SK-N-SH (cell line): ENCODE measurements around the gene HACD1. TPM values are rescaled to one million over a fixed set of nuclear protein-coding genes. Genes with fewer than 3 reads are reported as not detected.

Experiments
- FOSL2 ChIP-seq: IDR thresholded peaks from 2 replicates; pipeline ENCODE4 v1.4.0; 2012; ENCODE audit warnings: low read depth, mild to moderate bottlenecking, moderate library complexity, borderline replicate concordance
- GABPA ChIP-seq: IDR thresholded peaks from 2 replicates; pipeline ENCODE4 v1.4.0; 2012; ENCODE audit warnings: low read depth, mild to moderate bottlenecking
- GATA2 ChIP-seq: sonication (generic); formaldehyde crosslinking; IDR thresholded peaks from 2 replicates; pipeline ENCODE4 v1.5.0; 2020; ENCODE audit warnings: mild to moderate bottlenecking, missing genetic modification reagents
- JUND ChIP-seq: IDR thresholded peaks from 2 replicates; pipeline ENCODE4 v1.4.0; 2012
- MXI1 ChIP-seq: IDR thresholded peaks from 2 replicates; pipeline ENCODE4 v1.6.1; 2012; ENCODE audit warnings: mild to moderate bottlenecking, low read depth, low read length, improper control_type of control experiment
- POLR2AphosphoS5 ChIP-seq: IDR thresholded peaks from 2 replicates; pipeline ENCODE4 v1.6.1; 2012; ENCODE audit warnings: low read depth, low read length
- RAD21 ChIP-seq: IDR thresholded peaks from 2 replicates; pipeline ENCODE4 v1.6.1; 2012; ENCODE audit warnings: mild to moderate bottlenecking, low read length
- RCOR1 ChIP-seq: fragments of 150-350 bp; IDR thresholded peaks from 2 replicates; pipeline ENCODE4 v1.6.1; 2017; ENCODE audit warnings: antibody characterized with exemption, low read length
- RFX5 ChIP-seq: IDR thresholded peaks from 2 replicates; pipeline ENCODE4 v1.6.1; 2012; ENCODE audit warnings: mild to moderate bottlenecking, improper control_type of control experiment, low read length
- SIN3A ChIP-seq: IDR thresholded peaks from 2 replicates; pipeline ENCODE4 v1.6.1; 2012; ENCODE audit warnings: low read depth, mild to moderate bottlenecking, low read length, moderate library complexity, borderline replicate concordance
- polyA plus RNA-seq, 3 experiments: library from polyadenylated mRNA; depleted of rRNA; stranded (reverse); fragments of >200 nt; gene quantifications; 2 replicates each; pipeline ENCODE4 v1.2.3, GENCODE V29; 2012
- TF ChIP-seq, protein P1 (sequence below): fragments of 150-350 bp; IDR thresholded peaks from 2 replicates; pipeline ENCODE4 v1.6.1; 2017; ENCODE audit warnings: antibody characterized with exemption, low read length, low read depth, borderline replicate concordance
- TF ChIP-seq, protein P2 (sequence below): fragments of 150-350 bp; IDR thresholded peaks from 2 replicates; pipeline ENCODE4 v1.6.1; 2016; ENCODE audit warnings: mild to moderate bottlenecking, low read depth, low read length
- TF ChIP-seq, protein P3 (sequence below): IDR thresholded peaks from 2 replicates; pipeline ENCODE4 v1.4.0; 2012; ENCODE audit warnings: low read depth
- TF ChIP-seq, protein P4 (sequence below): fragments of 200-600 bp; sonication (generic); IDR thresholded peaks from 2 replicates; pipeline ENCODE4 v1.6.1; 2017; ENCODE audit warnings: antibody characterized with exemption, mild to moderate bottlenecking, moderate library complexity
- TF ChIP-seq, protein P5 (sequence below): IDR thresholded peaks from 2 replicates; pipeline ENCODE4; 2012
- TF ChIP-seq, protein P6 (sequence below): IDR thresholded peaks from 2 replicates; pipeline ENCODE4 v1.4.0; 2012; ENCODE audit warnings: low read depth, borderline replicate concordance

Gene HACD1
- polyA plus RNA-seq, 1 of the 3 experiments (the other 2 are of a cell fraction): 23.9 TPM

DNA sequence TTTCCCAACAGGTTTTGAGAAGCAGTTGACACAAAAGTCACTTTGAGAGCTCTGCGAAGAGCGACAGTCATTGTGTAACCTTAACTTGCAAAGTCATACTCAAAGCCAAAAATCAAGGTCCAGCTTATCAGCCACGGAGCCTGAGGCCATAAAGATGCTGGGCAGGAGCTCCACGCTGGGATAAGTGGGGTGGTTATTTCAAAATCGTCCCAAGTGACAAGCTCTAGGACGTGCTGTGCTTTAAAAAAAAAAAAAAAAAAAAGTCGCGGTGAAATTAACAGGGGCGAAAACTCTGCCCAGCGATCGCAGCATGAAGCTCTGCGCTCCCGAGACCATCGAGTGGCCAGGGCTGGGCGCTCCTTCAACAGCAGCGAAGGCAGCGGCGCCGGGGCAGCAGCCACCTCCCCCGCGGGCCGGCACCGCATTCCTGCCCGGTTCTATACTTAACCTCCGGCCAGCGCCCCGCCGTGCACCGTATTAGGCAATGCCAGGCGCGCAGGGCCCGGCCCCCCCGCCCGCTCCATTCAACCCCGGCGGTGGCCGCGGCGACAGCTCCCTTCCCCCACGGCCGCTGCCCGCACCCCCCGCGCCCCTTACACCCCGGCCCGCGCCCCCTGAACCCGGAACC is 657 bp downstream of the HACD1 start (continued):
- TF ChIP-seq, protein P1, sequence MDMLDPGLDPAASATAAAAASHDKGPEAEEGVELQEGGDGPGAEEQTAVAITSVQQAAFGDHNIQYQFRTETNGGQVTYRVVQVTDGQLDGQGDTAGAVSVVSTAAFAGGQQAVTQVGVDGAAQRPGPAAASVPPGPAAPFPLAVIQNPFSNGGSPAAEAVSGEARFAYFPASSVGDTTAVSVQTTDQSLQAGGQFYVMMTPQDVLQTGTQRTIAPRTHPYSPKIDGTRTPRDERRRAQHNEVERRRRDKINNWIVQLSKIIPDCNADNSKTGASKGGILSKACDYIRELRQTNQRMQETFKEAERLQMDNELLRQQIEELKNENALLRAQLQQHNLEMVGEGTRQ: no peak
- TF ChIP-seq, protein P2, sequence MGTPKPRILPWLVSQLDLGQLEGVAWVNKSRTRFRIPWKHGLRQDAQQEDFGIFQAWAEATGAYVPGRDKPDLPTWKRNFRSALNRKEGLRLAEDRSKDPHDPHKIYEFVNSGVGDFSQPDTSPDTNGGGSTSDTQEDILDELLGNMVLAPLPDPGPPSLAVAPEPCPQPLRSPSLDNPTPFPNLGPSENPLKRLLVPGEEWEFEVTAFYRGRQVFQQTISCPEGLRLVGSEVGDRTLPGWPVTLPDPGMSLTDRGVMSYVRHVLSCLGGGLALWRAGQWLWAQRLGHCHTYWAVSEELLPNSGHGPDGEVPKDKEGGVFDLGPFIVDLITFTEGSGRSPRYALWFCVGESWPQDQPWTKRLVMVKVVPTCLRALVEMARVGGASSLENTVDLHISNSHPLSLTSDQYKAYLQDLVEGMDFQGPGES: no peak
- no peak for TF ChIP-seq GABPA
- TF ChIP-seq SIN3A: 0 out of 2 replicates have a peak, but pooled peaks have one; percentile 27
- TF ChIP-seq, protein P3, sequence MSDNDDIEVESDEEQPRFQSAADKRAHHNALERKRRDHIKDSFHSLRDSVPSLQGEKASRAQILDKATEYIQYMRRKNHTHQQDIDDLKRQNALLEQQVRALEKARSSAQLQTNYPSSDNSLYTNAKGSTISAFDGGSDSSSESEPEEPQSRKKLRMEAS: 0 out of 2 replicates have a peak, but pooled peaks have one; percentile 15
- TF ChIP-seq, protein P4, sequence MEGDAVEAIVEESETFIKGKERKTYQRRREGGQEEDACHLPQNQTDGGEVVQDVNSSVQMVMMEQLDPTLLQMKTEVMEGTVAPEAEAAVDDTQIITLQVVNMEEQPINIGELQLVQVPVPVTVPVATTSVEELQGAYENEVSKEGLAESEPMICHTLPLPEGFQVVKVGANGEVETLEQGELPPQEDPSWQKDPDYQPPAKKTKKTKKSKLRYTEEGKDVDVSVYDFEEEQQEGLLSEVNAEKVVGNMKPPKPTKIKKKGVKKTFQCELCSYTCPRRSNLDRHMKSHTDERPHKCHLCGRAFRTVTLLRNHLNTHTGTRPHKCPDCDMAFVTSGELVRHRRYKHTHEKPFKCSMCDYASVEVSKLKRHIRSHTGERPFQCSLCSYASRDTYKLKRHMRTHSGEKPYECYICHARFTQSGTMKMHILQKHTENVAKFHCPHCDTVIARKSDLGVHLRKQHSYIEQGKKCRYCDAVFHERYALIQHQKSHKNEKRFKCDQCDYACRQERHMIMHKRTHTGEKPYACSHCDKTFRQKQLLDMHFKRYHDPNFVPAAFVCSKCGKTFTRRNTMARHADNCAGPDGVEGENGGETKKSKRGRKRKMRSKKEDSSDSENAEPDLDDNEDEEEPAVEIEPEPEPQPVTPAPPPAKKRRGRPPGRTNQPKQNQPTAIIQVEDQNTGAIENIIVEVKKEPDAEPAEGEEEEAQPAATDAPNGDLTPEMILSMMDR: no peak
- no peak for TF ChIP-seq FOSL2
- no peak for TF ChIP-seq GATA2 (CRISPR knock-in tag)
- TF ChIP-seq, protein P5, sequence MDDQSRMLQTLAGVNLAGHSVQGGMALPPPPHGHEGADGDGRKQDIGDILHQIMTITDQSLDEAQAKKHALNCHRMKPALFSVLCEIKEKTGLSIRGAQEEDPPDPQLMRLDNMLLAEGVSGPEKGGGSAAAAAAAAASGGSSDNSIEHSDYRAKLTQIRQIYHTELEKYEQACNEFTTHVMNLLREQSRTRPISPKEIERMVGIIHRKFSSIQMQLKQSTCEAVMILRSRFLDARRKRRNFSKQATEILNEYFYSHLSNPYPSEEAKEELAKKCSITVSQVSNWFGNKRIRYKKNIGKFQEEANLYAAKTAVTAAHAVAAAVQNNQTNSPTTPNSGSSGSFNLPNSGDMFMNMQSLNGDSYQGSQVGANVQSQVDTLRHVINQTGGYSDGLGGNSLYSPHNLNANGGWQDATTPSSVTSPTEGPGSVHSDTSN: no peak
- no peak for TF ChIP-seq RCOR1
- TF ChIP-seq MXI1: no peak; the same call in 1 of the 2 replicates
- TF ChIP-seq RAD21: no peak; the same call in 1 of the 2 replicates
- TF ChIP-seq RFX5: 0 out of 2 replicates have a peak, but pooled peaks have one; percentile 34
- TF ChIP-seq, protein P6, sequence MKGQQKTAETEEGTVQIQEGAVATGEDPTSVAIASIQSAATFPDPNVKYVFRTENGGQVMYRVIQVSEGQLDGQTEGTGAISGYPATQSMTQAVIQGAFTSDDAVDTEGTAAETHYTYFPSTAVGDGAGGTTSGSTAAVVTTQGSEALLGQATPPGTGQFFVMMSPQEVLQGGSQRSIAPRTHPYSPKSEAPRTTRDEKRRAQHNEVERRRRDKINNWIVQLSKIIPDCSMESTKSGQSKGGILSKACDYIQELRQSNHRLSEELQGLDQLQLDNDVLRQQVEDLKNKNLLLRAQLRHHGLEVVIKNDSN: no peak
- no peak for TF ChIP-seq JUND
- no peak for TF ChIP-seq POLR2AphosphoS5
